Measurements from ENCODE around the gene CLTCL1. TPM values are rescaled to one million over a fixed set of nuclear protein-coding genes. Genes with fewer than 3 reads are reported as not detected.
"Not testable (repeated sequence)": the region's sequence is repeated elsewhere in the genome, so short reads cannot be mapped to it uniquely, and the experiment has no call there.

CLTCL1 gene
- total and polyA plus RNA-seq, 9 donors, result 2.8 to 10.7 (median 5.2) TPM

GRCh38 chr22:19168088-19168890, 123.2 kb downstream of the CLTCL1 start:
- WGBS, 3 donors, result 64 to 73% (median 65%) methylated on average over 17 of the region's 17 CpGs
- H3K36me3 ChIP-seq, result no peaks in the 10 kb centered on the region
- no peak for DNase-seq
- H3K4me3 ChIP-seq, result no peak overlapping the region
- H3K27ac ChIP-seq, result no peak overlapping the region
- no peaks in the 10 kb centered on the region for H3K27me3 ChIP-seq
- peaks cover 10% of the 10 kb centered on the region for H3K4me1 ChIP-seq (ENCODE audit: insufficient read depth)
- H3K9me3 ChIP-seq, result no peaks in the 10 kb centered on the region
- intact Hi-C loops (cut with DNase I), result loop anchor here in 1 of 4 donors (2.0 kb wide), 1 partner anchor 19 kb away; no protein-coding TSS in a partner anchor
- TF ChIP-seq EP300 (IDR thresholded peaks at IDR 0.05) (no peak), POLR2A (IDR thresholded peaks at IDR 0.05) (no peak)
- TF ChIP-seq, protein P1, sequence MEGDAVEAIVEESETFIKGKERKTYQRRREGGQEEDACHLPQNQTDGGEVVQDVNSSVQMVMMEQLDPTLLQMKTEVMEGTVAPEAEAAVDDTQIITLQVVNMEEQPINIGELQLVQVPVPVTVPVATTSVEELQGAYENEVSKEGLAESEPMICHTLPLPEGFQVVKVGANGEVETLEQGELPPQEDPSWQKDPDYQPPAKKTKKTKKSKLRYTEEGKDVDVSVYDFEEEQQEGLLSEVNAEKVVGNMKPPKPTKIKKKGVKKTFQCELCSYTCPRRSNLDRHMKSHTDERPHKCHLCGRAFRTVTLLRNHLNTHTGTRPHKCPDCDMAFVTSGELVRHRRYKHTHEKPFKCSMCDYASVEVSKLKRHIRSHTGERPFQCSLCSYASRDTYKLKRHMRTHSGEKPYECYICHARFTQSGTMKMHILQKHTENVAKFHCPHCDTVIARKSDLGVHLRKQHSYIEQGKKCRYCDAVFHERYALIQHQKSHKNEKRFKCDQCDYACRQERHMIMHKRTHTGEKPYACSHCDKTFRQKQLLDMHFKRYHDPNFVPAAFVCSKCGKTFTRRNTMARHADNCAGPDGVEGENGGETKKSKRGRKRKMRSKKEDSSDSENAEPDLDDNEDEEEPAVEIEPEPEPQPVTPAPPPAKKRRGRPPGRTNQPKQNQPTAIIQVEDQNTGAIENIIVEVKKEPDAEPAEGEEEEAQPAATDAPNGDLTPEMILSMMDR (IDR thresholded peaks at IDR 0.05), result no peak

GRCh38 chr22:19167106-19167869, 124.2 kb downstream of the CLTCL1 start:
- Histone ChIP-seq H3K27me3 (no peaks in the 10 kb centered on the region), H3K9me3 (no peaks in the 10 kb centered on the region), H3K4me3 (no peak overlapping the region), H3K4me1 (ENCODE audit: insufficient read depth) (peaks cover 10% of the 10 kb centered on the region), H3K27ac (no peak overlapping the region), H3K36me3 (no peaks in the 10 kb centered on the region)
- intact Hi-C loops (cut with DNase I), result no loop called here
- DNase-seq, result no peak
- 71 to 78% (median 72%) methylated on average over 12 to 13 of the region's 13 CpGs for whole genome bisulfite sequencing, 3 donors
- TF ChIP-seq POLR2A (IDR thresholded peaks at IDR 0.05), result no peak
- no peak for TF ChIP-seq EP300 (IDR thresholded peaks at IDR 0.05)
- TF ChIP-seq, protein P1 (IDR thresholded peaks at IDR 0.05), result no peak

- Histone ChIP-seq H3K27ac (no peak overlapping the region), H3K36me3 (no peaks in the 10 kb centered on the region), H3K4me3 (no peak overlapping the region), H3K27me3 (no peaks in the 10 kb centered on the region), H3K9me3 (no peaks in the 10 kb centered on the region), H3K4me1 (ENCODE audit: insufficient read depth) (peaks cover 10% of the 10 kb centered on the region)
- intact Hi-C loops (cut with DNase I), result no loop called here
- TF ChIP-seq, protein P1 (IDR thresholded peaks at IDR 0.05), result no peak
- WGBS, 3 donors, result 67 to 79% (median 74%) methylated on average over 8 of the region's 8 CpGs
- no peak for DNase-seq
Measured at GRCh38 chr22:19166421-19166820, 125.1 kb downstream of the CLTCL1 start.

- TF ChIP-seq EP300 (IDR thresholded peaks at IDR 0.05), result no peak
- no peak for TF ChIP-seq POLR2A (IDR thresholded peaks at IDR 0.05)
- TF ChIP-seq, protein P1 (IDR thresholded peaks at IDR 0.05), result no peak
- no peak for DNase-seq
- H3K36me3 ChIP-seq, result no peaks in the 10 kb centered on the region
- no peaks in the 10 kb centered on the region for H3K4me1 ChIP-seq (ENCODE audit: insufficient read depth)
- no peak overlapping the region for H3K4me3 ChIP-seq
- H3K9me3 ChIP-seq, result no peaks in the 10 kb centered on the region
- intact Hi-C loops (cut with DNase I), result no loop called here
- H3K27me3 ChIP-seq, result no peaks in the 10 kb centered on the region
- H3K27ac ChIP-seq, result no peak overlapping the region
- 95 to 97% (median 96%) methylated on average over 6 of the region's 6 CpGs for WGBS, 3 donors
Measured at GRCh38 chr22:19164425-19164824, 127.1 kb downstream of the CLTCL1 start.

DNA sequence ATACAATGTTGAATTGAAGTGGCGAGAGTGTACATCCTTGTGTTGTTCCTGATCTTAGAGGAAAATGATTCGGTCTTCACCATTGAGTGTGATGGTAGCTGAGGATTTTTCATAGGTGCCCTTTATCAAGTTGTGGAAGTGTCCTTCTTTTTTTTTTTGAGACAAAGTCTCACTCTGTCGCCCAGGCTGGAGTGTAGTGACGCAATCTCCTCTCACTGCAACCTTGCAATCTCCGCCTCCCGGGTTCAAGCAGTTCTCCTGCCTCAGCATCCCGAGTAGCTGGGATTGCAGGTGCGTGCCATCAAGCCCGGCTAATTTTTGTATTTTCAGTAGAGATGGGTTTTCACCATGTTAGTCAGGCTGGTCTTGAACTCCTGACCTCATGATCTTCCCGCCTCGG, 132.9 kb downstream of the CLTCL1 start:
- H3K4me1 ChIP-seq (ENCODE audit: insufficient read depth); H3K27ac ChIP-seq; H3K27me3 ChIP-seq; H3K36me3 ChIP-seq; H3K4me3 ChIP-seq; intact Hi-C loops (cut with DNase I); H3K9me3 ChIP-seq; DNase-seq: not testable (repeated sequence)
- 82 to 90% (median 84%) methylated on average over 11 of the region's 11 CpGs for WGBS, 3 donors

DNA sequence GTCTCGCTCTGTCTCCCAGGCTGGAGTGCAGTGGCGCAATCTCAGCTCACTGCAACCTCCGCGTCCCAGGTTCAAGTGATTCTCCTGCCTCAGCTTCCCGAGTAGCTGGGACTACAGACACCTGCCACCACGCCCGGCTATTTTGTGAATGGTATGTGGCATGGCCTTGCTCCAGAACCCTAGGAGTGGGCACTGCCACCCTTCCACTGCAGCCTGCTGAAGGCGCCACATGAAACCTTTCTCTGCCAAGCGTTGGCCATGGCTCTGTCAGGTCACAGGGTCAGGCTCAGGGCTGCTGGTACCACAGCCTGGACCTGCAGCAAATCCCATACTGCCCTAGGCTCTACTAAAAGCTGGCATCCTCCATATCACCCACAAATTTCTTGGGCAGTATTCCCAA, 135.4 kb downstream of the CLTCL1 start:
- H3K9me3 ChIP-seq; H3K4me3 ChIP-seq; H3K27ac ChIP-seq; H3K36me3 ChIP-seq; H3K27me3 ChIP-seq; intact Hi-C loops (cut with DNase I); DNase-seq; H3K4me1 ChIP-seq (ENCODE audit: insufficient read depth): not testable (repeated sequence)
- 84 to 86% (median 84%) methylated on average over 9 of the region's 9 CpGs for WGBS, 3 donors

Data from ovary (tissue), 9 donors.